PC-9 (cell line): Measurements from ENCODE around the gene DIAPH3.

ENCODE experiments used
- EZH2 ChIP-seq: fragments of 200-600 bp; sonication (generic); IDR thresholded peaks from 2 replicates; pipeline ENCODE4 v1.8.0; 2017; ENCODE audit warnings: antibody characterized with exemption, low read depth
- TF ChIP-seq, protein P1 (sequence below): fragments of 200-600 bp; sonication (generic); conservative IDR thresholded peaks from 2 replicates; pipeline ENCODE4 v1.6.1; 2017; ENCODE audit warnings: mixed run types, antibody characterized with exemption, mild to moderate bottlenecking, moderate library complexity

DNA sequence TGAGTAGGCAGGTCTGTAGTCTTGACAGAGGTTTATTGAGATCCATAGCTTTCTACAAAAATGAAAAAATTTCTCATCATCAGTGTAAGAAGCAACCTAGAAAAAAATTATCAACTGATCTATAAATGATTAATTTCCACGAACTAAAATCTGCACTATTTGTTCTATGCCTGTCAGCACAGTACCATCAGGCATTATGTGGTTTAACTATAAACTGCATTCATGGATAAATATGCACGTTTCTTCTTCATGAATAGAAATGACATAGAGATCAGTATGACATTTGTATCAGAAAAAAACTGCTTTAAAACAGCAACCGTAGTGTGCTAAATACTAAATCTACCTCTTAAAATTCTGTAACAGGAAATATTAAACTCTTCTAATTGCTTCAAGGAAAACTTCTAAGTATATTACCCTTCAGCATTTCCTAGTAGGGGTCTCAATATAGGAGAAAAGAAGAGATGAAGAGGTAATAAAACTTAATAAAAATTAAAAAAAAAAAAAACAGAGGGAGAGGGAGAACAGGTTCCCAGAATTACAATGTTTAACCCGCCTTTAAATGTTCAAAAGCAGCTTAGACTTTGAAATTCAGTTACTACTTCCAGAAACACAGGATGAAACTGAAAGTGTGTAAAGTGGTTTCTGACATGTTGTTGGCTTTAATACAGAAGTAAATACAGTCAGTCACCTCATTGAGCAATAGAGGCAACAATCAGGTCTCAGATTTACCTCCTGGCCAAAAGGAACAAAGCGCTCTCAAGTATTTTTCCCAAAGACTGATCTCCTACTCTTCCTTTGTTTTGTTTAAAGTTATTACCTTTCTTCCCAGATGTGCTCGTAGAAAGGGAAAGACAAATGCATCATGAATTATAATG lies 144.4 kb downstream of the DIAPH3 start:
- TF ChIP-seq, protein P1, sequence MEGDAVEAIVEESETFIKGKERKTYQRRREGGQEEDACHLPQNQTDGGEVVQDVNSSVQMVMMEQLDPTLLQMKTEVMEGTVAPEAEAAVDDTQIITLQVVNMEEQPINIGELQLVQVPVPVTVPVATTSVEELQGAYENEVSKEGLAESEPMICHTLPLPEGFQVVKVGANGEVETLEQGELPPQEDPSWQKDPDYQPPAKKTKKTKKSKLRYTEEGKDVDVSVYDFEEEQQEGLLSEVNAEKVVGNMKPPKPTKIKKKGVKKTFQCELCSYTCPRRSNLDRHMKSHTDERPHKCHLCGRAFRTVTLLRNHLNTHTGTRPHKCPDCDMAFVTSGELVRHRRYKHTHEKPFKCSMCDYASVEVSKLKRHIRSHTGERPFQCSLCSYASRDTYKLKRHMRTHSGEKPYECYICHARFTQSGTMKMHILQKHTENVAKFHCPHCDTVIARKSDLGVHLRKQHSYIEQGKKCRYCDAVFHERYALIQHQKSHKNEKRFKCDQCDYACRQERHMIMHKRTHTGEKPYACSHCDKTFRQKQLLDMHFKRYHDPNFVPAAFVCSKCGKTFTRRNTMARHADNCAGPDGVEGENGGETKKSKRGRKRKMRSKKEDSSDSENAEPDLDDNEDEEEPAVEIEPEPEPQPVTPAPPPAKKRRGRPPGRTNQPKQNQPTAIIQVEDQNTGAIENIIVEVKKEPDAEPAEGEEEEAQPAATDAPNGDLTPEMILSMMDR = no peak
- TF ChIP-seq EZH2 = no peak
